H9 (cell line): ENCODE data around the gene ABCG2. TPM values are rescaled to one million over a fixed set of nuclear protein-coding genes. Genes with fewer than 3 reads are reported as not detected.

ENCODE experiments used
- DNase-seq: peaks from one replicate; pipeline ENCODE4 v3.0.0-alpha.2; 2017
- H2AFZ ChIP-seq: one replicate; pipeline ENCODE4 v1.6.1; 2013; ENCODE audit warnings: mild to moderate bottlenecking, low read length, control low read depth, moderate library complexity
- H2AK5ac ChIP-seq: 2 replicates; pipeline ENCODE4 v1.6.1; 2013; ENCODE audit warnings: low read length, control low read depth, mixed read lengths; ENCODE audit not compliant: insufficient read length
- H2BK120ac ChIP-seq: one replicate; pipeline ENCODE4 v1.6.1; 2013; ENCODE audit warnings: low read depth, mild to moderate bottlenecking, low read length, control low read depth, inconsistent platforms; ENCODE audit not compliant: poor library complexity, severe bottlenecking
- H2BK12ac ChIP-seq: 2 replicates; pipeline ENCODE4 v1.6.1; 2013; ENCODE audit warnings: low read length, control low read depth, mixed read lengths, low read depth; ENCODE audit not compliant: insufficient read length
- H2BK15ac ChIP-seq: 2 replicates; pipeline ENCODE4 v1.6.1; 2013; ENCODE audit warnings: low read depth, low read length, control low read depth
- H2BK20ac ChIP-seq: one replicate; pipeline ENCODE4 v1.6.1; 2013; ENCODE audit warnings: low read depth, mild to moderate bottlenecking, low read length, control low read depth, inconsistent platforms; ENCODE audit not compliant: poor library complexity, severe bottlenecking
- H2BK5ac ChIP-seq: 2 replicates; pipeline ENCODE4 v1.6.1; 2013; ENCODE audit warnings: low read length, control low read depth, mixed read lengths; ENCODE audit not compliant: insufficient read length
- H3K14ac ChIP-seq: 2 replicates; pipeline ENCODE4 v1.6.1; 2013; ENCODE audit warnings: low read length, control low read depth; ENCODE audit not compliant: insufficient read depth
- H3K18ac ChIP-seq: 2 replicates; pipeline ENCODE4 v1.6.1; 2013; ENCODE audit warnings: low read depth, mild to moderate bottlenecking, mixed read lengths, low read length, control low read depth; ENCODE audit not compliant: insufficient read length
- H3K23ac ChIP-seq: 2 replicates; pipeline ENCODE4 v1.6.1; 2013; ENCODE audit warnings: low read length, control low read depth, mixed read lengths, low read depth; ENCODE audit not compliant: insufficient read length
- H3K23me2 ChIP-seq: 2 replicates; pipeline ENCODE4 v1.6.1; 2013; ENCODE audit warnings: low read depth, mild to moderate bottlenecking, mixed read lengths, low read length, control low read depth; ENCODE audit not compliant: insufficient read length, poor library complexity, severe bottlenecking
- H3K27ac ChIP-seq: 2 replicates; pipeline ENCODE4 v1.5.1; 2013; ENCODE audit warnings: low read length, control low read depth, mixed read lengths, low read depth; ENCODE audit not compliant: insufficient read length
- H3K27me3 ChIP-seq: 2 replicates; pipeline ENCODE4 v1.6.1; 2013; ENCODE audit warnings: low read length, control low read depth, inconsistent platforms; ENCODE audit not compliant: insufficient read depth
- H3K4ac ChIP-seq: 2 replicates; pipeline ENCODE4 v1.6.1; 2013; ENCODE audit warnings: low read depth, mild to moderate bottlenecking, control low read depth, inconsistent platforms, low read length, moderate library complexity
- H3K4me1 ChIP-seq: 2 replicates; pipeline ENCODE4 v1.6.1; 2013; ENCODE audit warnings: low read length, control low read depth, inconsistent platforms; ENCODE audit not compliant: insufficient read depth
- H3K4me2 ChIP-seq: 2 replicates; pipeline ENCODE4 v1.6.1; 2013; ENCODE audit warnings: low read length, control low read depth, mixed read lengths; ENCODE audit not compliant: insufficient read length, insufficient read depth
- H3K56ac ChIP-seq: 2 replicates; pipeline ENCODE4 v1.6.1; 2013; ENCODE audit warnings: low read depth, mild to moderate bottlenecking, mixed read lengths, low read length, control low read depth; ENCODE audit not compliant: insufficient read length
- H3K79me1 ChIP-seq: 2 replicates; pipeline ENCODE4 v1.6.1; 2013; ENCODE audit warnings: low read depth, mild to moderate bottlenecking, moderate library complexity, low read length, control low read depth, inconsistent platforms; ENCODE audit not compliant: insufficient read depth, poor library complexity, severe bottlenecking
- H3K79me2 ChIP-seq: 2 replicates; pipeline ENCODE4 v1.6.1; 2013; ENCODE audit warnings: low read length, control low read depth, inconsistent platforms; ENCODE audit not compliant: insufficient read depth
- H3K9ac ChIP-seq: 2 replicates; pipeline ENCODE4 v1.6.1; 2013; ENCODE audit warnings: low read length, control low read depth, mixed read lengths; ENCODE audit not compliant: insufficient read length; ENCODE audit errors: extremely low read depth
- H3K9me3 ChIP-seq: one replicate; pipeline ENCODE4 v1.6.1; 2013; ENCODE audit warnings: low read depth, low read length, inconsistent platforms; ENCODE audit not compliant: control insufficient read depth
- H3T11ph ChIP-seq: one replicate; pipeline ENCODE4 v1.6.1; 2013; ENCODE audit warnings: mild to moderate bottlenecking, low read length, control low read depth, inconsistent platforms
- H4K20me1 ChIP-seq: one replicate; pipeline ENCODE4 v1.6.1; 2013; ENCODE audit not compliant: control insufficient read depth, insufficient read length, insufficient read depth
- H4K5ac ChIP-seq: 2 replicates; pipeline ENCODE4 v1.6.1; 2013; ENCODE audit warnings: low read depth, mild to moderate bottlenecking, mixed read lengths, low read length, control low read depth; ENCODE audit not compliant: insufficient read length
- H4K8ac ChIP-seq: replicated peaks from 2 replicates; pipeline ENCODE4 v1.6.1; 2013; ENCODE audit warnings: low read length, control low read depth, mixed read lengths, low read depth; ENCODE audit not compliant: insufficient read length
- H4K91ac ChIP-seq: 2 replicates; pipeline ENCODE4 v1.6.1; 2013; ENCODE audit warnings: low read depth, mild to moderate bottlenecking, moderate library complexity, mixed read lengths, low read length, control low read depth; ENCODE audit not compliant: insufficient read length
- H3K27ac Mint-ChIP-seq, 3 experiments: 2 replicates in 2 of 3; 3 replicates in 1 of 3; pipeline ENCODE4 v1.8.0; 2020 to 2021; ENCODE audit warnings: mixed read lengths in 3 of 3, mild to moderate bottlenecking in 1 of 3, moderate library complexity in 1 of 3
- H3K27me3 Mint-ChIP-seq: 2 replicates; pipeline ENCODE4 v1.8.0; 2021; ENCODE audit warnings: low read depth, mild to moderate bottlenecking, moderate library complexity, mixed read lengths
- H3K36me3 Mint-ChIP-seq, 3 experiments: 2 replicates in 2 of 3; 3 replicates in 1 of 3; pipeline ENCODE4 v1.8.0; 2020 to 2021; ENCODE audit warnings: low read depth in 3 of 3, mixed read lengths in 3 of 3; ENCODE audit not compliant: insufficient read depth in 1 of 3
- H3K4me1 Mint-ChIP-seq, 2 experiments: 2 replicates each; pipeline ENCODE4 v1.8.0; 2020; ENCODE audit warnings: mixed read lengths in 2 of 2
- H3K4me3 Mint-ChIP-seq, 2 experiments: 2 replicates in 1 of 2; 3 replicates in 1 of 2; pipeline ENCODE4 v1.8.0; 2020 to 2021; ENCODE audit warnings: mild to moderate bottlenecking in 2 of 2, mixed read lengths in 2 of 2, moderate library complexity in 1 of 2
- H3K9me3 Mint-ChIP-seq, 2 experiments: 2 replicates in 1 of 2; 3 replicates in 1 of 2; pipeline ENCODE4 v1.8.0; 2020; ENCODE audit warnings: mild to moderate bottlenecking in 2 of 2, mixed read lengths in 2 of 2, moderate library complexity in 1 of 2
- CTCF ChIP-seq: fragments of 200-600 bp; sonication (generic); conservative IDR thresholded peaks from 3 replicates; pipeline ENCODE4 v1.8.0; 2021; ENCODE audit warnings: antibody characterized with exemption, mild to moderate bottlenecking
- WGBS: extraction: QIAGEN DNeasy Blood & Tissue Kit; methylation state at CpG from one replicate; pipeline ENCODE4 v1.1.7; 2013; ENCODE audit warnings: missing lambda C conversion rate, low lambda C conversion rate, mixed read lengths; ENCODE audit not compliant: insufficient read length; ENCODE audit errors: extremely low coverage; 5-methylcytosine and 5-hydroxymethylcytosine counted together
- total RNA-seq: library from RNA; stranded (reverse); gene quantifications from 2 replicates; pipeline ENCODE4 v1.2.1, GENCODE V29; 2021

Gene ABCG2
- total RNA-seq, 1 experiment from 2014 or later: 1.5 TPM

- no peaks in the 10 kb centered on the region for H3K79me1 ChIP-seq
- no peaks in the 10 kb centered on the region for H3K79me2 ChIP-seq
- no peak overlapping the region for H4K8ac ChIP-seq
- H3K27me3 ChIP-seq: no peaks in the 10 kb centered on the region
- peaks cover 0 to 15% of the 10 kb centered on the region in 2 experiments; a peak in 2 of 4 replicates for H3K4me1 Mint-ChIP-seq
- H3K14ac ChIP-seq: no peak overlapping the region
- no peaks in the 10 kb centered on the region; the same call in 1 of the 2 replicates for H3K27me3 Mint-ChIP-seq
- no peak overlapping the region for H3K9ac ChIP-seq
- H3K27ac Mint-ChIP-seq: no peak overlapping the region
- H3K56ac ChIP-seq: no peak overlapping the region
- no peak overlapping the region for H3K27ac ChIP-seq
- no peak overlapping the region for H3K4ac ChIP-seq
- H3K36me3 Mint-ChIP-seq: no peaks in the 10 kb centered on the region
- H3K23me2 ChIP-seq: no peaks in the 10 kb centered on the region
- H3K9me3 Mint-ChIP-seq: no peaks in the 10 kb centered on the region
- H3K23ac ChIP-seq: no peak overlapping the region
- no peak overlapping the region for H3K4me2 ChIP-seq
- H2AFZ ChIP-seq: no peak overlapping the region
- H2BK12ac ChIP-seq: no peak overlapping the region
- H4K5ac ChIP-seq: no peak overlapping the region
- no peak for DNase-seq
- H2BK5ac ChIP-seq: no peak overlapping the region
- no CpG with 5 or more reads among the region's 2 CpGs for WGBS
- H2BK15ac ChIP-seq: no peak overlapping the region
- H2BK20ac ChIP-seq: no peak overlapping the region
- H3K18ac ChIP-seq: no peak overlapping the region
- no peak overlapping the region for H4K91ac ChIP-seq
- no peak overlapping the region for H2AK5ac ChIP-seq
- no peak overlapping the region for H3K4me3 Mint-ChIP-seq
- no peaks in the 10 kb centered on the region for H3K9me3 ChIP-seq
- H3T11ph ChIP-seq: no peak overlapping the region
- H4K20me1 ChIP-seq: no peaks in the 10 kb centered on the region
- no peaks in the 10 kb centered on the region for H3K4me1 ChIP-seq
- TF ChIP-seq CTCF: no peak
- H2BK120ac ChIP-seq: no peak overlapping the region
Measured at GRCh38 chr4:88137112-88137511, 21.3 kb downstream of the ABCG2 start.
